DND-41 (cell line): Measurements from ENCODE around the gene SLFN11.

Source experiments
- CTCF ChIP-seq: IDR thresholded peaks from 2 replicates; pipeline ENCODE4 v1.5.1; 2012; ENCODE audit warnings: borderline replicate concordance, low read length, moderate library complexity, mild to moderate bottlenecking; ENCODE audit not compliant: poor library complexity, severe bottlenecking; ENCODE audit errors: extremely low read depth
- EZH2 ChIP-seq: IDR thresholded peaks from 3 replicates; pipeline ENCODE4 v1.6.1; 2012; ENCODE audit warnings: borderline replicate concordance, low read depth, mild to moderate bottlenecking, moderate library complexity, low read length, inconsistent platforms; ENCODE audit not compliant: severe bottlenecking

DNA sequence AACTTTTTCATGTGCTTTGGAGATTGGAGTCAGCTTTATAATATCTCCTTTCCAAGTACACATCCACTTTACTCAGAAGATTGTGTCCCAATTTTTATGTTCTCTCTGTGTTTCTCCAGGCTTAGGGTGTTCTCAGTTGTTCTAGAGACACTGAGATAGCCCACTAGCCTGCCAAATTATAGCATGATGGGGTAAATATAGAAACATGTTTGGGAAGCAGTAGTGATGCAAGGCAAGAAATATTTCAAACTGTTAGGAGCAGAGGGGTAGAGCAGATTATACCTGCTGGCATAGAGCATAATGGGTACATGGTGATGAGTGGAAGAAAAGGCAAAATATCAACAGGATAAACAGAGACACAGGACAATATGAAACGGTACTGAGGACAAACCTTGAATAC is 12.4 kb downstream of the SLFN11 start:
- no peak for TF ChIP-seq CTCF
- TF ChIP-seq EZH2, result no peak
